ENCODE data around the gene C19orf67.
"Not testable (repeated sequence)": the region's sequence is repeated elsewhere in the genome, so short reads cannot be mapped to it uniquely, and the experiment has no call there.

The C19orf67 gene

GRCh38 chr19:14055396-14055795 is 30.2 kb downstream of the C19orf67 start:
- no peak for DNase-seq

- DNase-seq, result no peak
Observed at GRCh38 chr19:14054721-14055120, 30.9 kb downstream of the C19orf67 start.

- DNase-seq, result no peak
Observed at GRCh38 chr19:14054099-14054498, 31.5 kb downstream of the C19orf67 start.

GRCh38 chr19:14053500-14053899 is 32.1 kb downstream of the C19orf67 start:
- no peak for DNase-seq

- no peak for DNase-seq
Observed at GRCh38 chr19:14053032-14053431, 32.6 kb downstream of the C19orf67 start.

GRCh38 chr19:14052470-14052869 is 33.1 kb downstream of the C19orf67 start:
- no peak for DNase-seq

- no peak for DNase-seq
Observed at GRCh38 chr19:14051980-14052379, 33.6 kb downstream of the C19orf67 start.

GRCh38 chr19:14050961-14051360 is 34.6 kb downstream of the C19orf67 start:
- not testable (repeated sequence) for DNase-seq

- DNase-seq, result no peak
Observed at GRCh38 chr19:14050512-14050911, 35.1 kb downstream of the C19orf67 start.

GRCh38 chr19:14048443-14049153 is 37.0 kb downstream of the C19orf67 start:
- DNase-seq, result peak; percentile 60 to 93

GRCh38 chr19:14047866-14048265 is 37.7 kb downstream of the C19orf67 start:
- DNase-seq, result not testable (repeated sequence)

GRCh38 chr19:14042659-14043608 is 42.6 kb downstream of the C19orf67 start:
- DNase-seq, result peak; percentile 63 to 73

GRCh38 chr19:14039181-14039580 is 46.4 kb downstream of the C19orf67 start:
- no peak for DNase-seq

- DNase-seq, result no peak
Observed at GRCh38 chr19:14035706-14036105, 49.9 kb downstream of the C19orf67 start.

GRCh38 chr19:14035159-14035558 is 50.4 kb downstream of the C19orf67 start:
- DNase-seq, result not testable (repeated sequence)

- DNase-seq, result no peak
Observed at GRCh38 chr19:14033946-14034345, 51.6 kb downstream of the C19orf67 start.

- DNase-seq, result peak; percentile 45 to 59
Observed at GRCh38 chr19:14031719-14032480, 53.7 kb downstream of the C19orf67 start, which contains the start of gene IL27RA. Gene IL27RA (plus strand): TSS chr19:14031762. CDS start chr19:14031873, 111 bp downstream.
